Measurements from ENCODE around the gene CYFIP2.

CYFIP2 gene

DNA sequence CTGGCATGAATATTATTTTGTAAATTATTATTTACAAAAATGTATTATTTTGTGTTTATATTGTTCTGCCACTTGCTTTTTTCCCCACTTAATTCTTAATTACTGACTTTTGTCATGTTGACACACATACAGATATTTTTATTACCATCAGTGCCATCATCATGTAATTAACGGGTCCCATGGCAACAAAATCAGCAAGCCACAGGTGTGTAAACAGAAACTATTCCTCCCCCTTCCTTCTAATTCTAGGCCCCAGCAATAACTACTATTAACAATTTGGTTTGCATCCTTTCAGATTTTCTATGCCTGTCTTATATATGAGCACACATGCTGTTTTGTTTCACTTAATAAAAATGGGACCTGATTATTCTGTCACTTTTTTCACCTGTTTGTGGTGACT, 29.3 kb downstream of the CYFIP2 start:
- no peak overlapping the region for H3K4me3 ChIP-seq (ENCODE audit: low read length)
- H3K4me1 ChIP-seq (ENCODE audit: control insufficient read depth, insufficient read depth, low read length), result no peaks in the 10 kb centered on the region
- H3K36me3 ChIP-seq (ENCODE audit: control insufficient read depth, insufficient read depth, low read length), result no peaks in the 10 kb centered on the region
- no peaks in the 10 kb centered on the region for H3K27me3 ChIP-seq (ENCODE audit: control insufficient read depth, insufficient read depth, low read length)
- no peak overlapping the region for H3K27ac ChIP-seq (ENCODE audit: low read depth, low read length)
- no peak overlapping the region for H3K9ac ChIP-seq (ENCODE audit: low read length)

GRCh38 chr5:157300564-157300963, 34.6 kb downstream of the CYFIP2 start:
- Histone ChIP-seq H3K9ac (ENCODE audit: low read length) (no peak overlapping the region), H3K36me3 (ENCODE audit: control insufficient read depth, insufficient read depth, low read length) (no peaks in the 10 kb centered on the region), H3K27ac (ENCODE audit: low read depth, low read length) (no peak overlapping the region), H3K4me1 (ENCODE audit: control insufficient read depth, insufficient read depth, low read length) (no peaks in the 10 kb centered on the region), H3K4me3 (ENCODE audit: low read length) (no peak overlapping the region), H3K27me3 (ENCODE audit: control insufficient read depth, insufficient read depth, low read length) (no peaks in the 10 kb centered on the region)

DNA sequence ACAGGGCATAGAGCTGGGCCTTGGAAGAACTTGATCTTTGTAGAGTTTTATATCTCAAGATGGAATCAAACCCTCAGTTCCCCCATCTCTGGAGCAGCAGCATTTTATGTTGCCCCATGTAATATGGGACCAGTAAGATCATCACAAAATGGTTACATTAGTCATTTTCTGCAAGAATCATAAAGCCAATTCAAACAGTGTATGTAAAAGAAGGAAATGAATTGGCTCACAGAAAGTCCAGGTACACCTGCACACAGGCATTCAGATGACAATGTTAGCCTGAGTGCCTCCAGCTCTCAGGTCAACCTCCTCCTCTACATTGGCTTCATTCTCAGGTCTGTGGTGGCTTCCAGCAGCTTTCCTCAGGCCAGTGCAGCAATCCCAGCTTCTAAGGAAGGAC, 35.1 kb downstream of the CYFIP2 start:
- H3K4me1 ChIP-seq (ENCODE audit: control insufficient read depth, insufficient read depth, low read length), result no peaks in the 10 kb centered on the region
- no peaks in the 10 kb centered on the region for H3K27me3 ChIP-seq (ENCODE audit: control insufficient read depth, insufficient read depth, low read length)
- H3K9ac ChIP-seq (ENCODE audit: low read length), result no peak overlapping the region
- H3K27ac ChIP-seq (ENCODE audit: low read depth, low read length), result no peak overlapping the region
- H3K4me3 ChIP-seq (ENCODE audit: low read length), result no peak overlapping the region
- no peaks in the 10 kb centered on the region for H3K36me3 ChIP-seq (ENCODE audit: control insufficient read depth, insufficient read depth, low read length)

GRCh38 chr5:157303023-157303422, 37.1 kb downstream of the CYFIP2 start:
- Histone ChIP-seq H3K4me3 (ENCODE audit: low read length) (no peak overlapping the region), H3K27me3 (ENCODE audit: control insufficient read depth, insufficient read depth, low read length) (no peaks in the 10 kb centered on the region), H3K36me3 (ENCODE audit: control insufficient read depth, insufficient read depth, low read length) (no peaks in the 10 kb centered on the region), H3K9ac (ENCODE audit: low read length) (no peak overlapping the region), H3K27ac (ENCODE audit: low read depth, low read length) (no peak overlapping the region), H3K4me1 (ENCODE audit: control insufficient read depth, insufficient read depth, low read length) (no peaks in the 10 kb centered on the region)

GRCh38 chr5:157303667-157304327, 37.9 kb downstream of the CYFIP2 start:
- no peak overlapping the region for H3K9ac ChIP-seq (ENCODE audit: low read length)
- no peaks in the 10 kb centered on the region for H3K36me3 ChIP-seq (ENCODE audit: control insufficient read depth, insufficient read depth, low read length)
- H3K27me3 ChIP-seq (ENCODE audit: control insufficient read depth, insufficient read depth, low read length), result no peaks in the 10 kb centered on the region
- no peak overlapping the region for H3K4me3 ChIP-seq (ENCODE audit: low read length)
- no peaks in the 10 kb centered on the region for H3K4me1 ChIP-seq (ENCODE audit: control insufficient read depth, insufficient read depth, low read length)
- H3K27ac ChIP-seq (ENCODE audit: low read depth, low read length), result no peak overlapping the region

DNA sequence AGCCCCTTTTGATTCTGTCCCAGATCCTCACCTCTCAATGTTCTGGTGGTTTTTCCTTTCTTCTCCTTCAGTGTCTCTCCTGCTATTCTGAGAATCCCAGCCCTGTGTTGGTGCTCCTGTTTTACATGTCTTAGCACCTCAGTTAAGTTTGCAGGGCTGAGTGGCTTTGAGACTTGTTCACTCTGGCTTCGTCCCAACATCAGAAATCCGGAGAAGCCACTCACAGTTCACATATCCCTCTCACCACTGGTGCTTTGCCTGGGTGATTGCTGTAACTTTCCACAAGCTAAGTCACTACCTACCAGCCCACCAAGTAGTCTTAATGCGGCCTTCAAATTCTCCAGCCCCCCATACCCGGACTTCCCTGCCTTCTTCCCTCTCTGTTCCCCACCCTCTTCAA, 40.2 kb downstream of the CYFIP2 start:
- Histone ChIP-seq H3K27me3 (ENCODE audit: control insufficient read depth, insufficient read depth, low read length) (no peaks in the 10 kb centered on the region), H3K9ac (ENCODE audit: low read length) (no peak overlapping the region), H3K36me3 (ENCODE audit: control insufficient read depth, insufficient read depth, low read length) (no peaks in the 10 kb centered on the region), H3K27ac (ENCODE audit: low read depth, low read length) (no peak overlapping the region), H3K4me1 (ENCODE audit: control insufficient read depth, insufficient read depth, low read length) (no peaks in the 10 kb centered on the region), H3K4me3 (ENCODE audit: low read length) (no peak overlapping the region)

GRCh38 chr5:157306692-157307471, 41.0 kb downstream of the CYFIP2 start:
- Histone ChIP-seq H3K27me3 (ENCODE audit: control insufficient read depth, insufficient read depth, low read length) (no peaks in the 10 kb centered on the region), H3K4me3 (ENCODE audit: low read length) (no peak overlapping the region), H3K27ac (ENCODE audit: low read depth, low read length) (no peak overlapping the region), H3K36me3 (ENCODE audit: control insufficient read depth, insufficient read depth, low read length) (no peaks in the 10 kb centered on the region), H3K9ac (ENCODE audit: low read length) (no peak overlapping the region), H3K4me1 (ENCODE audit: control insufficient read depth, insufficient read depth, low read length) (no peaks in the 10 kb centered on the region)

DNA sequence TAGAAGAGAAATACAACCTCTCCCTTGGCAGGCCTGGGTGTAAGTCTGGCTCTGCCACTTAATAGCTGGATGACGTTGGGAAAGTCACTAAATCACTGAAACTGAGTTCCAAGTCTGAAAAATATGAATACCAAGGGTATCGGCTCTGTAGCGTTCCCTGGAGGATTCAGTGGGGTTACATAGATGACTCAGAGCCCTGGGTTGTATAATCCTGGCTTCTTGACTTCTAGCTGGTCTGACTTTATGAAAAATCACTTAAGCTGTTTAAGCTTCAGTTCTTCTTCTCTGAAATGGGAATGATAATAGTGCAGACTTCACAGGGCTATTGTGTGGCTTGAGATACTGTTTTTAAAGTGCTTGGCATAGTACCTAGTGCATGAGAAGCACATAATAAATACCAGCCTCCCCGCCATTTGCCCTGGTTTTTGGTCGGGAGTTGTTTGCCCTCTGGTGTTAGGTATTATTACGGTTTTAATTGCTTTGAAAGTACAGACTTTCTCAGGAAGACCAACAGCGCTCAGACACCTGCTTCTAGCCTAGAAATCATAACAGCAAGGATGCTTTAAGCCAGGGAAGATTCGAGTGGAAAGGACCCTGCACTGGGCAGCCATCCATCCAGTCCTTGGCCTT, 43.0 kb downstream of the CYFIP2 start:
- Histone ChIP-seq H3K27me3 (ENCODE audit: control insufficient read depth, insufficient read depth, low read length) (no peaks in the 10 kb centered on the region), H3K9ac (ENCODE audit: low read length) (no peak overlapping the region), H3K27ac (ENCODE audit: low read depth, low read length) (no peak overlapping the region), H3K4me3 (ENCODE audit: low read length) (no peak overlapping the region), H3K36me3 (ENCODE audit: control insufficient read depth, insufficient read depth, low read length) (no peaks in the 10 kb centered on the region), H3K4me1 (ENCODE audit: control insufficient read depth, insufficient read depth, low read length) (no peaks in the 10 kb centered on the region)

DNA sequence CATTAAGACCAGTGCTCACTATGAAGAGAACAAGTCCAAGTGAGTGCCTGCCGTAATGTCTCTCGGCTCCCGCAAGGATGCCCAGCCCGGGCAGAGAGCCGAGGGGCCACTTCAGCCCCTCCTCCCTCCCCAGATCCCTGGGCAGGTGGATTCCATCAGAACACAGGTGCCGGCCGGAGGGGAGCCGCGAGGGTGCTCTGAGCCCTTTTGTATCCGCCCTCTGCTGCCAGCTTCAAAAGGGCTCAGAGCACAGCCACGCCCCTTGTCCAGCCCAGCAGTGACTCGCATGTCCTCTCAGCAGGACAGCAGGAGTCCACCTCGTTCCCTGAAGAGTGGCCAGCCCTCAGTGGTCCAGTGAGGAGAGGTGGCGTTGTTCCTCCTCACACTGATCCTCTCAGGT, 43.9 kb downstream of the CYFIP2 start:
- no peak overlapping the region for H3K9ac ChIP-seq (ENCODE audit: low read length)
- no peak overlapping the region for H3K27ac ChIP-seq (ENCODE audit: low read depth, low read length)
- no peaks in the 10 kb centered on the region for H3K27me3 ChIP-seq (ENCODE audit: control insufficient read depth, insufficient read depth, low read length)
- no peak overlapping the region for H3K4me3 ChIP-seq (ENCODE audit: low read length)
- no peaks in the 10 kb centered on the region for H3K36me3 ChIP-seq (ENCODE audit: control insufficient read depth, insufficient read depth, low read length)
- H3K4me1 ChIP-seq (ENCODE audit: control insufficient read depth, insufficient read depth, low read length), result no peaks in the 10 kb centered on the region

DNA sequence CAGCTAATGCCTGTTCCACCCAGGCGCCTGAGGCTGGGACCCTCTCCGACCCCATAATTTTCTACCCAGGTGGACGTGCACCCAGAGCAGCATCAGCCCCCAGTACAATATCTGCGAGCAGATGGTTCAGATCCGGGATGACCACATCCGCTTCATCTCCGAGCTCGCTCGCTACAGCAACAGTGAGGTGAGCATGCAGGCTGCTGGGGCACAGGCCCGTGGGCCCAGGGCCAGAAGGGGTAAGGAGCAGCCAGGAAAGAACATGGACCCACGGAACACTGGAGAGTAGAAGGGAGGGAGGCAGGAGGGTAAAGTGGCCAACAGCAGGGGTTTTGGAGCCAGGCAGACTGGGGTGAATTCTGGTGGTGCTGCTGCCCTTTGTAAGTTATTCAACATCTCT, 45.7 kb downstream of the CYFIP2 start:
- Histone ChIP-seq H3K4me3 (ENCODE audit: low read length) (no peak overlapping the region), H3K27me3 (ENCODE audit: control insufficient read depth, insufficient read depth, low read length) (no peaks in the 10 kb centered on the region), H3K27ac (ENCODE audit: low read depth, low read length) (no peak overlapping the region), H3K9ac (ENCODE audit: low read length) (no peak overlapping the region), H3K4me1 (ENCODE audit: control insufficient read depth, insufficient read depth, low read length) (no peaks in the 10 kb centered on the region), H3K36me3 (ENCODE audit: control insufficient read depth, insufficient read depth, low read length) (no peaks in the 10 kb centered on the region)

- no peaks in the 10 kb centered on the region for H3K4me1 ChIP-seq (ENCODE audit: control insufficient read depth, insufficient read depth, low read length)
- no peaks in the 10 kb centered on the region for H3K36me3 ChIP-seq (ENCODE audit: control insufficient read depth, insufficient read depth, low read length)
- H3K9ac ChIP-seq (ENCODE audit: low read length), result no peak overlapping the region
- H3K27me3 ChIP-seq (ENCODE audit: control insufficient read depth, insufficient read depth, low read length), result no peaks in the 10 kb centered on the region
- H3K4me3 ChIP-seq (ENCODE audit: low read length), result no peak overlapping the region
- no peak overlapping the region for H3K27ac ChIP-seq (ENCODE audit: low read depth, low read length)
These were observed 46.6 kb downstream of the CYFIP2 start for GRCh38 chr5:157312492-157312891.

DNA sequence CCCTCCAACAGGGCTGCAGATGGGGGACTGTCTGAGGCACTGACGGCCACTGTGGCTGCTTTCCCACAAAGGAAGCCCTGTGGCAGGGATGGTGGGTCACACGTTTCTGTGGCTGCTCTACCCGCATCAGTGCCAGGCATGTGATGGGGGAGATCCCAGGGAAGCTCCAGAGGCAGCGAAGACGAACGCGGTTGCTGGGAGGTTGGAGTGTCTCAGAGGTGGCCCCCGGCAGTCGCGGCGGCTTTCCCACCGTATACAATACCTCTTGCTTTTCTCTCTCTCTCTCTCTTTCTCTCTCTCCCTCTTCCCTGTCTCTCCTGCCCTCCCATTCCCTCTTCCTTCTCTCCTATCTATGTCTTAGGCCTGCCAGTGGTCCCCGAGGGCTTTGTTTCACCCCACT, 56.7 kb downstream of the CYFIP2 start:
- Histone ChIP-seq H3K27me3 (ENCODE audit: control insufficient read depth, insufficient read depth, low read length) (no peaks in the 10 kb centered on the region), H3K4me3 (ENCODE audit: low read length) (no peak overlapping the region), H3K4me1 (ENCODE audit: control insufficient read depth, insufficient read depth, low read length) (no peaks in the 10 kb centered on the region), H3K9ac (ENCODE audit: low read length) (no peak overlapping the region), H3K27ac (ENCODE audit: low read depth, low read length) (no peak overlapping the region), H3K36me3 (ENCODE audit: control insufficient read depth, insufficient read depth, low read length) (no peaks in the 10 kb centered on the region)
